KMS-11 (cell line): Measurements from ENCODE around the gene ADCY5.

ENCODE experiments used
- H2AFZ ChIP-seq: fragments of 200-600 bp; sonication (generic); 2 replicates; pipeline ENCODE4 v1.6.1; 2016; ENCODE audit warnings: antibody characterized with exemption, mixed run types, low read depth
- H3K27ac ChIP-seq: fragments of 200-600 bp; sonication (generic); 2 replicates; pipeline ENCODE4 v1.6.1; 2016; ENCODE audit warnings: mild to moderate bottlenecking, mixed run types
- H3K27me3 ChIP-seq: fragments of 200-600 bp; sonication (generic); 2 replicates; pipeline ENCODE4 v1.6.1; 2017; ENCODE audit warnings: mild to moderate bottlenecking, low read depth, mixed run types, moderate library complexity; ENCODE audit not compliant: insufficient read depth
- H3K36me3 ChIP-seq: fragments of 200-600 bp; sonication (generic); 2 replicates; pipeline ENCODE4 v1.6.1; 2017; ENCODE audit warnings: mild to moderate bottlenecking, mixed run types; ENCODE audit not compliant: insufficient read depth
- H3K4me1 ChIP-seq: fragments of 200-600 bp; sonication (generic); 2 replicates; pipeline ENCODE4 v1.6.1; 2016; ENCODE audit warnings: mild to moderate bottlenecking, low read depth, mixed run types; ENCODE audit not compliant: poor library complexity, severe bottlenecking
- H3K4me2 ChIP-seq: fragments of 200-600 bp; sonication (generic); 2 replicates; pipeline ENCODE4 v1.7.0; 2016; ENCODE audit warnings: mild to moderate bottlenecking, mixed run types
- H3K4me3 ChIP-seq: fragments of 200-600 bp; sonication (generic); IDR thresholded peaks from 2 replicates; pipeline ENCODE4 v1.6.1; 2017; ENCODE audit warnings: low read depth, low read length, mixed read lengths; ENCODE audit not compliant: insufficient read depth
- H3K79me2 ChIP-seq: fragments of 200-600 bp; sonication (generic); 2 replicates; pipeline ENCODE4 v1.6.1; 2016; ENCODE audit warnings: low read depth, mixed run types; ENCODE audit not compliant: insufficient read depth
- H3K9ac ChIP-seq: fragments of 200-600 bp; sonication (generic); 2 replicates; pipeline ENCODE4 v1.6.1; 2016; ENCODE audit warnings: mild to moderate bottlenecking, mixed run types
- H4K20me1 ChIP-seq: fragments of 200-600 bp; sonication (generic); 2 replicates; pipeline ENCODE4 v1.6.1; 2016; ENCODE audit warnings: mild to moderate bottlenecking, mixed run types; ENCODE audit not compliant: insufficient read depth
- CTCF ChIP-seq: fragments of 200-600 bp; sonication (generic); conservative IDR thresholded peaks from 2 replicates; pipeline ENCODE4 v1.6.1; 2017; ENCODE audit warnings: low read depth, mild to moderate bottlenecking, antibody characterized with exemption, low read length, moderate library complexity, mixed read lengths

The ADCY5 gene

GRCh38 chr3:123419850-123420297, 29.0 kb downstream of the ADCY5 start:
- H3K27ac ChIP-seq, result no peak overlapping the region
- no peak overlapping the region for H3K4me2 ChIP-seq
- no peak overlapping the region for H3K4me3 ChIP-seq
- no peaks in the 10 kb centered on the region for H4K20me1 ChIP-seq
- H2AFZ ChIP-seq, result no peak overlapping the region
- H3K9ac ChIP-seq, result no peak overlapping the region
- H3K79me2 ChIP-seq, result no peaks in the 10 kb centered on the region
- no peaks in the 10 kb centered on the region for H3K36me3 ChIP-seq
- H3K4me1 ChIP-seq, result peaks cover 3% of the 10 kb centered on the region
- no peak for TF ChIP-seq CTCF
- H3K27me3 ChIP-seq, result no peaks in the 10 kb centered on the region

- Histone ChIP-seq H3K4me2 (no peak overlapping the region), H3K4me1 (peaks cover 3% of the 10 kb centered on the region), H3K9ac (no peak overlapping the region), H3K27ac (no peak overlapping the region), H2AFZ (no peak overlapping the region), H3K36me3 (no peaks in the 10 kb centered on the region), H3K79me2 (no peaks in the 10 kb centered on the region), H3K4me3 (no peak overlapping the region), H4K20me1 (no peaks in the 10 kb centered on the region), H3K27me3 (no peaks in the 10 kb centered on the region)
- TF ChIP-seq CTCF, result no peak
Measured at GRCh38 chr3:123419181-123419849, 29.6 kb downstream of the ADCY5 start.

- Histone ChIP-seq H3K36me3 (no peaks in the 10 kb centered on the region), H3K79me2 (no peaks in the 10 kb centered on the region), H3K27me3 (no peaks in the 10 kb centered on the region), H3K4me3 (no peak overlapping the region), H4K20me1 (no peaks in the 10 kb centered on the region), H3K4me2 (no peak overlapping the region), H2AFZ (no peak overlapping the region), H3K27ac (no peak overlapping the region), H3K4me1 (no peaks in the 10 kb centered on the region), H3K9ac (no peak overlapping the region)
- no peak for TF ChIP-seq CTCF
Measured at GRCh38 chr3:123416647-123417046, 32.2 kb downstream of the ADCY5 start.

GRCh38 chr3:123416173-123416572, 32.7 kb downstream of the ADCY5 start:
- no peaks in the 10 kb centered on the region for H3K36me3 ChIP-seq
- no peak overlapping the region for H3K4me2 ChIP-seq
- H3K4me3 ChIP-seq, result no peak overlapping the region
- no peak overlapping the region for H2AFZ ChIP-seq
- no peak for TF ChIP-seq CTCF
- no peak overlapping the region for H3K27ac ChIP-seq
- H4K20me1 ChIP-seq, result no peaks in the 10 kb centered on the region
- H3K79me2 ChIP-seq, result no peaks in the 10 kb centered on the region
- no peaks in the 10 kb centered on the region for H3K27me3 ChIP-seq
- no peaks in the 10 kb centered on the region for H3K4me1 ChIP-seq
- H3K9ac ChIP-seq, result no peak overlapping the region
